Hepatocyte (in vitro differentiated cells): ENCODE data around the gene TNFRSF14. TPM values are rescaled to one million over a fixed set of nuclear protein-coding genes. Genes with fewer than 3 reads are reported as not detected.

Experiments used
- DNase-seq: peaks from one replicate; pipeline ENCODE4 v3.0.0-alpha.2; 2016; ENCODE audit warnings: low spot score
- H2AFZ ChIP-seq: fragments of 200-600 bp; sonication (generic); 2 replicates; pipeline ENCODE4 v1.6.0; 2016; ENCODE audit warnings: antibody characterized with exemption, mild to moderate bottlenecking
- H3K27ac ChIP-seq: fragments of 200-600 bp; sonication (generic); 2 replicates; pipeline ENCODE4 v1.5.1; 2016; ENCODE audit warnings: mild to moderate bottlenecking
- H3K27me3 ChIP-seq: fragments of 200-600 bp; sonication (generic); 2 replicates; pipeline ENCODE4 v1.6.1; 2016
- H3K36me3 ChIP-seq: fragments of 200-600 bp; sonication (generic); replicated peaks from 2 replicates; pipeline ENCODE4 v1.5.1; 2016; ENCODE audit warnings: low read depth; ENCODE audit not compliant: insufficient read depth
- H3K4me1 ChIP-seq: fragments of 200-600 bp; sonication (generic); 2 replicates; pipeline ENCODE4 v1.5.1; 2016; ENCODE audit warnings: mild to moderate bottlenecking, moderate library complexity; ENCODE audit not compliant: insufficient read depth
- H3K4me2 ChIP-seq: fragments of 200-600 bp; sonication (generic); 2 replicates; pipeline ENCODE4 v1.6.0; 2016
- H3K4me3 ChIP-seq: fragments of 200-600 bp; sonication (generic); 2 replicates; pipeline ENCODE4 v1.5.1; 2016; ENCODE audit warnings: mild to moderate bottlenecking
- H3K79me2 ChIP-seq: fragments of 200-600 bp; sonication (generic); 2 replicates; pipeline ENCODE4 v1.6.0; 2017; ENCODE audit warnings: mild to moderate bottlenecking
- H3K9me2 ChIP-seq: fragments of 200-600 bp; sonication (generic); replicated peaks from 2 replicates; pipeline ENCODE4 v1.6.0; 2017; ENCODE audit warnings: mild to moderate bottlenecking; ENCODE audit not compliant: insufficient read depth
- H3K9me3 ChIP-seq: fragments of 200-600 bp; sonication (generic); 2 replicates; pipeline ENCODE4 v1.5.1; 2016; ENCODE audit warnings: low read depth, mild to moderate bottlenecking
- H4K20me1 ChIP-seq: fragments of 200-600 bp; sonication (generic); 2 replicates; pipeline ENCODE4 v1.6.0; 2016; ENCODE audit warnings: mild to moderate bottlenecking; ENCODE audit not compliant: insufficient read depth, poor library complexity, severe bottlenecking
- EZH2 ChIP-seq: fragments of 200-600 bp; sonication (generic); IDR thresholded peaks from 2 replicates; pipeline ENCODE4 v1.6.1; 2016; ENCODE audit warnings: antibody characterized with exemption, mild to moderate bottlenecking, borderline replicate concordance
- EZH2phosphoT487 ChIP-seq: fragments of 200-600 bp; sonication (generic); IDR thresholded peaks from one replicate; pipeline ENCODE4 v1.6.1; 2018; ENCODE audit warnings: antibody characterized with exemption, mild to moderate bottlenecking, low read depth, moderate library complexity; ENCODE audit not compliant: unreplicated experiment, severe bottlenecking
- WGBS: methylation state at CpG from one replicate; pipeline ENCODE4 v1.1.6; 2016; ENCODE audit warnings: low lambda C conversion rate; ENCODE audit errors: missing lambda C conversion rate; 5-methylcytosine and 5-hydroxymethylcytosine counted together
- polyA plus RNA-seq: library from polyadenylated mRNA; unstranded; fragments of >200 nt; fragmentation: Nextera tagmentation; extraction: Ambion mirVana; gene quantifications from 2 replicates; pipeline ENCODE4 v1.2.1, GENCODE V29; 2016
- total RNA-seq: library from RNA; depleted of rRNA; stranded (reverse); fragments of >200 nt; gene quantifications from 2 replicates; pipeline ENCODE4 v1.2.3, GENCODE V29; 2014
- TF ChIP-seq, protein P1 (sequence below): fragments of 200-600 bp; sonication (generic); IDR thresholded peaks from 2 replicates; pipeline ENCODE4 v1.5.1; 2016; ENCODE audit warnings: antibody characterized with exemption, mild to moderate bottlenecking; ENCODE audit not compliant: poor library complexity

Gene TNFRSF14
- total and polyA plus RNA-seq, 2 experiments from 2014 or later: 5.3 to 6.1 TPM

DNA sequence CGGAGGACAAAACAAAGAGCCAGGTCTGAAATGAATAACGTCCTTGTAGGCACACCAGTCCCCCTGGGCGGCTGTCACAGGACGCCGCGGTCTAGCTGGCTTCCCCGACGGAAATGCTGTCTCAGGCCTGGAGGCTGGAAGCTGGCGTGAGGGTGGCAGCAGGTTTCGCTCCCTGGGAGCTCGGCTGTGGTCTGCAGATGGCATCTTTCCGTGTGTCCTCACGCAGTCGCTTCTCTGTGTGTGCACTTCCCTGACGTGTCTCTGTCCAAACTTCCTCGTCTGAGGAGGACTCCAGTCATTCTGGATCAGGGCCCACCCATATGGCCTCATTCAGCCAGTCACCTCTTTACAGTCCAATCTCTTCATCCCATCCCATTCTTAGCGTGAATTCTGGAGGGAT lies 14.2 kb downstream of the TNFRSF14 start:
- Histone ChIP-seq H3K79me2 (no peaks in the 10 kb centered on the region), H3K36me3 (no peaks in the 10 kb centered on the region), H2AFZ (no peak overlapping the region), H3K4me1 (peaks cover 2% of the 10 kb centered on the region), H3K9me2 (no peaks in the 10 kb centered on the region), H3K4me3 (no peak overlapping the region), H3K27ac (no peak overlapping the region), H4K20me1 (no peaks in the 10 kb centered on the region), H3K9me3 (no peaks in the 10 kb centered on the region), H3K27me3 (no peaks in the 10 kb centered on the region), H3K4me2 (no peak overlapping the region)
- WGBS: 91% methylated on average over 17 of the region's 17 CpGs
- no peak for DNase-seq
- TF ChIP-seq EZH2phosphoT487 (no peak), EZH2 (no peak)
- TF ChIP-seq, protein P1, sequence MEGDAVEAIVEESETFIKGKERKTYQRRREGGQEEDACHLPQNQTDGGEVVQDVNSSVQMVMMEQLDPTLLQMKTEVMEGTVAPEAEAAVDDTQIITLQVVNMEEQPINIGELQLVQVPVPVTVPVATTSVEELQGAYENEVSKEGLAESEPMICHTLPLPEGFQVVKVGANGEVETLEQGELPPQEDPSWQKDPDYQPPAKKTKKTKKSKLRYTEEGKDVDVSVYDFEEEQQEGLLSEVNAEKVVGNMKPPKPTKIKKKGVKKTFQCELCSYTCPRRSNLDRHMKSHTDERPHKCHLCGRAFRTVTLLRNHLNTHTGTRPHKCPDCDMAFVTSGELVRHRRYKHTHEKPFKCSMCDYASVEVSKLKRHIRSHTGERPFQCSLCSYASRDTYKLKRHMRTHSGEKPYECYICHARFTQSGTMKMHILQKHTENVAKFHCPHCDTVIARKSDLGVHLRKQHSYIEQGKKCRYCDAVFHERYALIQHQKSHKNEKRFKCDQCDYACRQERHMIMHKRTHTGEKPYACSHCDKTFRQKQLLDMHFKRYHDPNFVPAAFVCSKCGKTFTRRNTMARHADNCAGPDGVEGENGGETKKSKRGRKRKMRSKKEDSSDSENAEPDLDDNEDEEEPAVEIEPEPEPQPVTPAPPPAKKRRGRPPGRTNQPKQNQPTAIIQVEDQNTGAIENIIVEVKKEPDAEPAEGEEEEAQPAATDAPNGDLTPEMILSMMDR: no peak

DNA sequence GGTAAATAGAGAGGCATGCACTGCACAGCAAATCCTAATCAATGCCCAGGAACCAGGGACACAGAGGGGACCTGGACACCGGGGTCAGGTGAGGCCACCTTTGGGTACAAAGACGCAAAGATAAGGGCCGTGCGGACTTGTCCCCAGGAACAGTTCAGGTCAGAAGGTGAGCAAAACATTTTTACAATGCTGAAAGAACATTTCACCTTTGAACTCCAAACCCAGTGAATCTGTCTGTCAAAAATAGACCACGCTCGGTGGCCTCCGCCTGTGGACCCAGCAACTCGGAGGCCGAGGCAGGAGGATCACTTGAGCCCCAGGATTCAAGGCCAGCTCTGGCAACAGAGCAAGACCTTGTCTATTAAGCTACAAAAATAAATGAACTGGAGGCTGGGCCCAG lies 15.2 kb downstream of the TNFRSF14 start:
- H3K27ac ChIP-seq: no peak overlapping the region
- no peak for TF ChIP-seq EZH2phosphoT487
- TF ChIP-seq, protein P1: no peak
- no peak for TF ChIP-seq EZH2
- H3K36me3 ChIP-seq: no peaks in the 10 kb centered on the region
- H2AFZ ChIP-seq: no peak overlapping the region
- H4K20me1 ChIP-seq: no peaks in the 10 kb centered on the region
- H3K4me3 ChIP-seq: no peak overlapping the region
- H3K4me2 ChIP-seq: no peak overlapping the region
- H3K9me3 ChIP-seq: no peaks in the 10 kb centered on the region
- DNase-seq: no peak
- WGBS: 82% methylated on average over 9 of the region's 9 CpGs
- no peaks in the 10 kb centered on the region for H3K27me3 ChIP-seq
- no peaks in the 10 kb centered on the region for H3K9me2 ChIP-seq
- H3K79me2 ChIP-seq: no peaks in the 10 kb centered on the region
- H3K4me1 ChIP-seq: peaks cover 10% of the 10 kb centered on the region

DNA sequence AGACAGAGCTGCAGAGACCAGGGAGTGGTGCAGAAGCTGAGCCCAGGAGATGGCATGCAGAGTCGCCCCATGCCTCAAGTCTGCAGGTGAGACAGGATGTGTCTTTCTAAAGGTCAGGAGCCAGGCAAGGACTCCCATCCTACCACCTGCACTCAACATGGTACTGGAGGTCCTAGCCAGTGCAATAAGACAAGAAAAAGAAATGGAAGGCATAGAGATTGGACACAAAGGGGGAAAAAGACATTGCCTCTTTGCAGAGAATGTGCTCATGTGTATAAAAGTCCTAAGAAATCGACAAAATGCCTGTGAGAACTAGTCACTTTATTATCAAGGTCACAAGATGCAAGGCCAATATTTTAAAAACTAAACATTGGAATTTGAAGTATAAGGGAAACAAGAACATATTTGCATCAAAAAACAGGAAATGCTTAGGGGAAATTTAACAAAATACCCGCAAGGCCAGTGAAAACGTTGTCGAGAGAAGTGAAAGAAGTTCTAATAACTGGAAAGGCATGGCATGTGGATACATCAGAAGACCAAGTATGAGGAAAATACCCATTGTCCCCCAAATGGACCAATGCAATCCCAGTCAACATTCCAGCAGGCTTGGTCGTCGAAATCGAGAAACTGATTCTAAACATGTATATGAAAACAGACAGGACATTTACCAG lies 17.2 kb downstream of the TNFRSF14 start:
- no peak for DNase-seq
- Histone ChIP-seq H3K9me3 (no peaks in the 10 kb centered on the region), H3K27ac (no peak overlapping the region), H3K4me3 (no peak overlapping the region), H2AFZ (no peak overlapping the region), H3K9me2 (no peaks in the 10 kb centered on the region), H3K27me3 (no peaks in the 10 kb centered on the region), H3K36me3 (no peaks in the 10 kb centered on the region), H3K4me2 (no peak overlapping the region), H3K4me1 (peaks cover 21% of the 10 kb centered on the region), H3K79me2 (no peaks in the 10 kb centered on the region), H4K20me1 (no peaks in the 10 kb centered on the region)
- WGBS: 93% methylated on average over 8 of the region's 8 CpGs
- TF ChIP-seq EZH2: no peak

- 87% methylated on average over 9 of the region's 9 CpGs for WGBS
- TF ChIP-seq EZH2phosphoT487 (no peak), EZH2 (no peak)
- TF ChIP-seq, protein P1: no peak
- no peaks in the 10 kb centered on the region for H3K9me2 ChIP-seq
Measured at GRCh38 chr1:2574350-2574749, 18.2 kb downstream of the TNFRSF14 start.

More at GRCh38 chr1:2574350-2574749, 18.2 kb downstream of the TNFRSF14 start:
- Histone ChIP-seq H3K79me2 (no peaks in the 10 kb centered on the region), H3K9me3 (no peaks in the 10 kb centered on the region), H3K4me3 (no peak overlapping the region), H3K36me3 (no peaks in the 10 kb centered on the region), H3K4me2 (no peak overlapping the region), H4K20me1 (no peaks in the 10 kb centered on the region), H3K27ac (no peak overlapping the region), H2AFZ (no peak overlapping the region), H3K27me3 (no peaks in the 10 kb centered on the region), H3K4me1 (peaks cover 26% of the 10 kb centered on the region)
- no peak for DNase-seq
